ENCODE data around the gene MED13.

GRCh38 chr17:62049299-62049698 is 15.8 kb downstream of the MED13 start:
- TF ChIP-seq POLR2A (IDR thresholded peaks at IDR 0.05; ENCODE audit: low read depth, low read length) (no peak), POLR2AphosphoS5 (IDR thresholded peaks at IDR 0.05; ENCODE audit: low read depth, low read length) (no peak), TAF1 (IDR thresholded peaks at IDR 0.05; ENCODE audit: low read depth, low read length) (no peak)
